Caco-2 (cell line): ENCODE results near the gene FAIM. TPM values are rescaled to one million over a fixed set of nuclear protein-coding genes. Genes with fewer than 3 reads are reported as not detected.

Source experiments
- BruUV-seq: library from RNA; stranded (reverse); fragments of 400-500 nt; replicated peaks from 2 replicates; lab custom pipeline; 2021; lab: Mats Ljungman, UMichigan
- CTCF ChIA-PET: fragments of 300-600 bp; sonication (Branson Sonifier 250); formaldehyde crosslinking; loops from one replicate; lab custom pipeline; 2022; ENCODE audit warnings: antibody characterized with exemption; lab: Charles Lee
- POLR2A ChIA-PET: fragments of 300-600 bp; sonication (Branson Sonifier 250); formaldehyde crosslinking; loops from one replicate; lab custom pipeline; 2022; ENCODE audit warnings: antibody characterized with exemption; lab: Charles Lee
- DNase-seq, 2 experiments: peaks; one replicate each; pipeline versions ENCODE4 v3.0.0 to v3.0.0-alpha.2; 2020 to 2022
- H3K27me3 ChIP-seq: replicated peaks from 2 replicates; pipeline ENCODE4 v1.6.0; 2011; ENCODE audit warnings: low read length; ENCODE audit not compliant: control insufficient read depth, insufficient read depth
- H3K36me3 ChIP-seq: 2 replicates; pipeline ENCODE4 v1.5.1; 2011; ENCODE audit warnings: low read length; ENCODE audit not compliant: control insufficient read depth, insufficient read depth
- H3K4me1 ChIP-seq: fragments of 250-450 bp; sonication (Bioruptor Pico); 2 replicates; pipeline ENCODE4 v1.5.1; 2020; ENCODE audit warnings: mild to moderate bottlenecking
- H3K4me3 ChIP-seq: 2 replicates; pipeline ENCODE4 v1.5.1; 2011; ENCODE audit warnings: low read depth, mild to moderate bottlenecking, control low read depth, low read length
- H3K9me3 ChIP-seq: fragments of 250-450 bp; sonication (Bioruptor Pico); 2 replicates; pipeline ENCODE4 v1.5.1; 2020; ENCODE audit warnings: mild to moderate bottlenecking, moderate library complexity
- H3K27ac Mint-ChIP-seq: one replicate; pipeline ENCODE4 v1.8.0; 2022; ENCODE audit warnings: mixed read lengths; ENCODE audit not compliant: unreplicated experiment
- H3K27me3 Mint-ChIP-seq: one replicate; pipeline ENCODE4 v1.8.0; 2022; ENCODE audit warnings: mixed read lengths; ENCODE audit not compliant: insufficient read depth, unreplicated experiment
- H3K36me3 Mint-ChIP-seq: one replicate; pipeline ENCODE4 v1.8.0; 2022; ENCODE audit warnings: mild to moderate bottlenecking, mixed read lengths; ENCODE audit not compliant: insufficient read depth, unreplicated experiment
- H3K4me1 Mint-ChIP-seq: one replicate; pipeline ENCODE4 v1.8.0; 2022; ENCODE audit warnings: low read depth, mixed read lengths; ENCODE audit not compliant: unreplicated experiment
- H3K4me3 Mint-ChIP-seq: one replicate; pipeline ENCODE4 v1.8.0; 2022; ENCODE audit warnings: mild to moderate bottlenecking, moderate library complexity, mixed read lengths; ENCODE audit not compliant: unreplicated experiment
- H3K9me3 Mint-ChIP-seq: one replicate; pipeline ENCODE4 v1.8.0; 2022; ENCODE audit warnings: mixed read lengths; ENCODE audit not compliant: unreplicated experiment
- intact Hi-C: fragments of 100-400 bp; cut with micrococcal nuclease; formaldehyde crosslinking; loops from one replicate; pipeline ENCODE4 v1.10.0; 2022; ENCODE audit not compliant: unreplicated experiment
- total RNA-seq: library from RNA; stranded (reverse); gene quantifications from 2 replicates; pipeline ENCODE4 v1.2.3, GENCODE V29; 2022
- TF ChIP-seq, protein P1 (sequence below), 2 experiments: fragments of 200-600 bp in 1 of 2; IDR thresholded peaks; 1 replicate in 1 of 2; 2 replicates in 1 of 2; pipeline versions ENCODE4 v1.5.1 to v1.8.0; 2011 to 2022; ENCODE audit warnings: antibody characterized with exemption in 1 of 2, control low read depth in 1 of 2, inconsistent platforms in 1 of 2, low read depth in 1 of 2, low read length in 1 of 2, mild to moderate bottlenecking in 1 of 2, moderate library complexity in 1 of 2; ENCODE audit not compliant: insufficient read depth in 1 of 2, severe bottlenecking in 1 of 2, unreplicated experiment in 1 of 2

FAIM gene
- total RNA-seq, 1 experiment from 2014 or later: 22.5 TPM

DNA sequence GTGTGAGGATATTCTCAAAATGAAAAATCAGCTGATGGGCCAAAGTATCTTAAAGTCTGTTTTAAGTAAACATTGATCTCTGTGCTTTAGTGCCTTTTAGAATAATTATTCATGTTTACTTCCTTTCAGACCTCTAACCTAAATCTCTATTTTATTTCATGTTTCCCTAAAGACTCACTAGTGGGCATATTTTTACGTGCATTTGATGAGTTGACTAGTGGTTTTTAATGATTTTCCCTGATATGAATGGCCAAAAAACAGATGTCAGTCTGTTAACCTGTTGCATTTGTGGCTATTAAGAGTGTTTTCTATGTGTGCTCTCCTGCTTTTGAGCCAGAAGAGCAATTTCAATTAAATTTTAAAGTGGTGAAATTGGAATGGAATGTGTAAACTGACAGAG, 6.9 kb downstream of the FAIM start:
- Mint-ChIP-seq H3K27ac (no peak overlapping the region), H3K36me3 (no peaks in the 10 kb centered on the region), H3K4me1 (no peaks in the 10 kb centered on the region), H3K9me3 (no peaks in the 10 kb centered on the region), H3K27me3 (no peaks in the 10 kb centered on the region), H3K4me3 (no peak overlapping the region)
- intact Hi-C loops: no loop called here
- POLR2A ChIA-PET: no interaction called here
- Histone ChIP-seq H3K36me3 (no peaks in the 10 kb centered on the region), H3K4me3 (no peak overlapping the region), H3K9me3 (no peaks in the 10 kb centered on the region), H3K4me1 (no peaks in the 10 kb centered on the region), H3K27me3 (no peaks in the 10 kb centered on the region)
- DNase-seq: no peak
- no TSS peak for BruUV-seq
- CTCF ChIA-PET: no interaction called here
- TF ChIP-seq, protein P1, sequence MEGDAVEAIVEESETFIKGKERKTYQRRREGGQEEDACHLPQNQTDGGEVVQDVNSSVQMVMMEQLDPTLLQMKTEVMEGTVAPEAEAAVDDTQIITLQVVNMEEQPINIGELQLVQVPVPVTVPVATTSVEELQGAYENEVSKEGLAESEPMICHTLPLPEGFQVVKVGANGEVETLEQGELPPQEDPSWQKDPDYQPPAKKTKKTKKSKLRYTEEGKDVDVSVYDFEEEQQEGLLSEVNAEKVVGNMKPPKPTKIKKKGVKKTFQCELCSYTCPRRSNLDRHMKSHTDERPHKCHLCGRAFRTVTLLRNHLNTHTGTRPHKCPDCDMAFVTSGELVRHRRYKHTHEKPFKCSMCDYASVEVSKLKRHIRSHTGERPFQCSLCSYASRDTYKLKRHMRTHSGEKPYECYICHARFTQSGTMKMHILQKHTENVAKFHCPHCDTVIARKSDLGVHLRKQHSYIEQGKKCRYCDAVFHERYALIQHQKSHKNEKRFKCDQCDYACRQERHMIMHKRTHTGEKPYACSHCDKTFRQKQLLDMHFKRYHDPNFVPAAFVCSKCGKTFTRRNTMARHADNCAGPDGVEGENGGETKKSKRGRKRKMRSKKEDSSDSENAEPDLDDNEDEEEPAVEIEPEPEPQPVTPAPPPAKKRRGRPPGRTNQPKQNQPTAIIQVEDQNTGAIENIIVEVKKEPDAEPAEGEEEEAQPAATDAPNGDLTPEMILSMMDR (IDR thresholded peaks at IDR 0.05; ENCODE audit: insufficient read depth in 1 of 2, low read depth in 1 of 2, low read length in 1 of 2, severe bottlenecking in 1 of 2, unreplicated experiment in 1 of 2): no peak

DNA sequence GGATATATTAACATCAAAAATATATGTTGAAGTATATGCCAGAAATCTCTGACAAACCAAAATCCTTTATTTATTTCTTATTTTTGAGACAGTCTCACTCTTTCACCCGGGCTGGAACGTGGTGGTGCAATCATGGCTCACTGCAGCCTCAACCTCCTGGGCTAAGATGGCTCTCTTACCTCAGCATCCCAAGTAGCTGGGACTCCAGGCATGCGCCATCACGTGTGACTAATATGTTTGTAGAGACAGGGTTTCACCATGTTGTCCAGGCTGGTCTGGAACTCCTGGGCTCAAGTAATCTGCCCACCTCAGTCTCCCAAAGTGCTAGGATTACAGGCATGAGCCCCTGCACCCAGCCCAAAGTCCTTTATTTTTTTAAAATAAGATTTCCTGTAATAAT, 11.9 kb downstream of the FAIM start:
- ChIA-PET POLR2A (no interaction called here), CTCF (no interaction called here)
- Mint-ChIP-seq H3K4me3 (no peak overlapping the region), H3K27me3 (no peaks in the 10 kb centered on the region), H3K27ac (no peak overlapping the region), H3K36me3 (peaks cover 6% of the 10 kb centered on the region), H3K9me3 (no peaks in the 10 kb centered on the region), H3K4me1 (no peaks in the 10 kb centered on the region)
- intact Hi-C loops: no loop called here
- TF ChIP-seq, protein P1 (IDR thresholded peaks at IDR 0.05; ENCODE audit: insufficient read depth in 1 of 2, low read depth in 1 of 2, low read length in 1 of 2, severe bottlenecking in 1 of 2, unreplicated experiment in 1 of 2): no peak
- H3K9me3 ChIP-seq: no peaks in the 10 kb centered on the region
- BruUV-seq: no TSS peak
- H3K4me3 ChIP-seq: no peak overlapping the region
- no peak for DNase-seq
- H3K4me1 ChIP-seq: no peaks in the 10 kb centered on the region
- no peaks in the 10 kb centered on the region for H3K27me3 ChIP-seq
- H3K36me3 ChIP-seq: no peaks in the 10 kb centered on the region

GRCh38 chr3:138624518-138624917, 15.9 kb downstream of the FAIM start:
- H3K27me3 ChIP-seq: no peaks in the 10 kb centered on the region
- Mint-ChIP-seq H3K27ac (no peak overlapping the region), H3K4me1 (no peaks in the 10 kb centered on the region), H3K27me3 (no peaks in the 10 kb centered on the region), H3K4me3 (no peak overlapping the region), H3K36me3 (peaks cover 12% of the 10 kb centered on the region), H3K9me3 (no peaks in the 10 kb centered on the region)
- TF ChIP-seq, protein P1 (IDR thresholded peaks at IDR 0.05; ENCODE audit: insufficient read depth in 1 of 2, low read depth in 1 of 2, low read length in 1 of 2, severe bottlenecking in 1 of 2, unreplicated experiment in 1 of 2): no peak
- no peak for DNase-seq
- no peaks in the 10 kb centered on the region for H3K36me3 ChIP-seq
- BruUV-seq: no TSS peak
- ChIA-PET CTCF (no interaction called here), POLR2A (no interaction called here)
- no peaks in the 10 kb centered on the region for H3K4me1 ChIP-seq
- no peaks in the 10 kb centered on the region for H3K9me3 ChIP-seq
- intact Hi-C loops: no loop called here
- H3K4me3 ChIP-seq: no peak overlapping the region
